Lower leg skin (tissue), 3 donors: ENCODE measurements around the gene SSRP1.

Experiments
- CTCF ChIP-seq, 3 donors: fragments of 450-650 bp; IDR thresholded peaks; one replicate each; pipeline ENCODE4 v1.5.1; 2016; ENCODE audit warnings: antibody characterized with exemption in 3 of 3, mild to moderate bottlenecking in 3 of 3, moderate library complexity in 2 of 3
- POLR2A ChIP-seq, 2 donors: fragments of 450-650 bp; IDR thresholded peaks; one replicate each; pipeline ENCODE4 v1.6.1; 2016 to 2017; ENCODE audit warnings: antibody characterized with exemption in 2 of 2, mild to moderate bottlenecking in 1 of 2, moderate library complexity in 1 of 2

GRCh38 chr11:57335023-57335342 is 709 bp downstream of the SSRP1 start:
- TF ChIP-seq CTCF (IDR thresholded peaks at IDR 0.05) (no peak), POLR2A (IDR thresholded peaks at IDR 0.05) (no peak)
